ENCODE measurements around the gene ZNF747. TPM values are rescaled to one million over a fixed set of nuclear protein-coding genes. Genes with fewer than 3 reads are reported as not detected.
"Not testable (repeated sequence)": the region's sequence is repeated elsewhere in the genome, so short reads cannot be mapped to it uniquely, and the experiment has no call there.

ZNF747 gene
- total and polyA plus RNA-seq, 3 experiments from 2014 or later = 8.4 to 17.0 (median 13.5) TPM

DNA sequence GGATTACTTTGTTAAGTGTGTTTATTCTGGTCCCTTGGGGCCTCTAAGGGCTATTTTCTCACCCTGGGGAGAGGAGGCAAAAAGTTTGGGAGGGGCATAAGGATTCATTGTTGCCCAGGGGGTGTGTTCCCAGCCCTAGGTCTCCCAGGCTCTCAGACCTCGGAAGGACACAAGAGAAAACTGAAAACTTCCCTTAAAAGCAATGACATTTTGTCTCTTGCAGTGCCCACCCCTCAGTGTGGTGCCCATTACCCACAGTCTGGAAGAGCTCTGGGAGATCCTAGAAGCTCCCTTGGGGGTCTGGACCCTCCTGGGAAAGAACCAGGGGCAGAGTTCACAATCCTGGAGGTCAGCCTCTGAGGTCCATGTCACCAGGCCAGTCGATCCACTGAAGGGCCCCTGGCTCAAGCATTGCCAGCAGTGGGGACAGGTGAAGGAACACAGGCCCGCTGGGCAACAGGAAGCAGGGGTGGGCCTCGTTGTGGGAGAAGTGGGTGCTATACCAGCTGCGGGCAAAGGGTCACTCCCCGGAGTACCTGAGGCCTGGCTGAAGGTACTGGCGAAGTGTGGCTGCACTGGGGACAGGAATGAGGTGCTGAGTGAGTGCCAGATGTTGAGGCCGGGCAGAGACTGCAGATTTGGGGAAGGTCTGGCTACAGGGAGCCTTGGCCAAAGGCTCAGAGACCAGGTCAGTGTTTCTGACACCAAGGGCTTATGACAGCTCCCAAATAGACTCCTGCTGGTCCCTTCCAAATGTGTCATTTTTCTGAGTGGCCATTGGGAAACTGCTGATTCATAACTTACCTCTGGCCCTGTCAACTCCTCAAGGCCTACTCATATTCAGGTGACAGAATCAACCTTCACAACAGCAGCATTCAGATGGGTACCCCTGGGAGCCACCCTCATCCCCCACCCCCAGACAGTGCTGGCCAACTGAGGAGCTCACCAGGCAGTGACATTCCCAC lies 4.6 kb upstream of the ZNF747 start:
- Mint-ChIP-seq H3K4me3 (no peak overlapping the region), H3K36me3 (peaks cover 0 to 18% (median 0%) of the 10 kb centered on the region in 3 donors), H3K27ac (peak overlapping the region in 1 of 8 donors; percentile 77), H3K9me3 (no peaks in the 10 kb centered on the region), H3K27me3 (no peaks in the 10 kb centered on the region), H3K4me1 (peaks cover 18 to 29% (median 21%) of the 10 kb centered on the region in 3 donors)
- H3K36me3 ChIP-seq (ENCODE audit: insufficient read depth, low read length) = peaks cover 4% of the 10 kb centered on the region
- no peaks in the 10 kb centered on the region for H3K9me3 ChIP-seq (ENCODE audit: low read length)
- POLR2A ChIA-PET = interaction anchor here (1.0 kb wide), 1 partner anchor 24 kb away, joined by 3 read pairs; no protein-coding TSS in a partner anchor
- H3K27ac ChIP-seq (ENCODE audit: low read depth, low read length) = peak overlapping the region; percentile 9
- no peak overlapping the region for H3K4me3 ChIP-seq (ENCODE audit: low read length)
- no peaks in the 10 kb centered on the region for H3K27me3 ChIP-seq (ENCODE audit: insufficient read depth, low read length, poor library complexity, severe bottlenecking)
- DNase-seq = no peak
- H3K4me1 ChIP-seq (ENCODE audit: insufficient read depth, low read length) = peaks cover 17% of the 10 kb centered on the region
- CTCF ChIA-PET = interaction anchor here (0.5 to 2.1 kb wide), 2 partner anchors 18 to 724 kb away, joined by 3 to 7 read pairs; partner anchors contain the start of gene ZNF764

- not testable (repeated sequence) for H3K27me3 ChIP-seq (ENCODE audit: insufficient read depth, low read length, poor library complexity, severe bottlenecking); H3K36me3 ChIP-seq (ENCODE audit: insufficient read depth, low read length); DNase-seq; H3K9me3 ChIP-seq (ENCODE audit: low read length); H3K9me3 Mint-ChIP-seq; H3K4me3 ChIP-seq (ENCODE audit: low read length); H3K27me3 Mint-ChIP-seq
- Mint-ChIP-seq H3K4me1 (peaks cover 18 to 39% (median 25%) of the 10 kb centered on the region in 3 donors), H3K36me3 (peaks cover 0 to 30% (median 0%) of the 10 kb centered on the region in 3 donors), H3K27ac (peak overlapping the region; percentile 92 to 99 (median 98)), H3K4me3 (peak overlapping the region; percentile 25 to 98 (median 91))
- Histone ChIP-seq H3K27ac (ENCODE audit: low read depth, low read length) (peak overlapping the region; percentile 91), H3K4me1 (ENCODE audit: insufficient read depth, low read length) (peaks cover 20% of the 10 kb centered on the region)
- ChIA-PET POLR2A (interaction anchor here (1.3 to 4.3 kb wide), 4 partner anchors 15 to 74 kb away, joined by 3 to 71 read pairs (median 27); partner anchors contain the start of genes ZNF688 and ZNF764), CTCF (interaction anchor here (0.8 to 6.2 kb wide), 19 partner anchors 9 to 450 kb away, joined by 3 to 69 read pairs (median 7); partner anchors contain the start of genes DCTPP1, FBRS, ZNF688 and ZNF689)
Measured at GRCh38 chr16:30536391-30537024, 1.9 kb upstream of the ZNF747 start.

DNA sequence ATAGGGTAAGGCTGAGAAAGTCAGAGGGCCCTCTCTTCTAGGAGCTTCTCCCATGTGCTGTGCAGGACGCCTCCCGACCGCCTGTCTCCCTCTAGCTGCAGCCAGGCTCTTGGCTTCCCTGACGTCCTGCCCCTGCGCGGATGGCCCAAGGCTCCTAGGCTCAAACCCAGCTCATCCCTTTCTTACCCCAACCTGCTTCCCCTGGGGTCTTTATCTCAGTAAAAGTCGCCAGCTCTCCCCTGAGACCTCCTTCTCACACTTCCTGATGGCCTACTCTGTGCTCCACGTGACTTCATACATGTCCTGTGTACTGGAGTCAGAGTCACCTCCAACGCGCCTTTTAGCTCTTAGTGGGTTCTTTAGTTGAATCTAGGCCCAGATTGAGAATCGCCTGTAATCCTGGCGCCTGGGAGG lies 1.1 kb upstream of the ZNF747 start:
- H3K27me3 Mint-ChIP-seq = no peaks in the 10 kb centered on the region
- H3K27ac ChIP-seq (ENCODE audit: low read depth, low read length) = peak overlapping the region; percentile 91
- DNase-seq = peak; percentile 34 to 75 (median 41)
- peak overlapping the region; percentile 98 for H3K4me3 ChIP-seq (ENCODE audit: low read length)
- H3K4me1 ChIP-seq (ENCODE audit: insufficient read depth, low read length) = peaks cover 20% of the 10 kb centered on the region
- POLR2A ChIA-PET = interaction anchor here (0.5 to 4.3 kb wide), 14 partner anchors 9 to 165 kb away, joined by 3 to 71 read pairs (median 6); partner anchors contain the start of genes DCTPP1, FBRS, PRR14 and TBC1D10B
- peaks cover 4% of the 10 kb centered on the region for H3K36me3 ChIP-seq (ENCODE audit: insufficient read depth, low read length)
- CTCF ChIA-PET = interaction anchor here (0.6 to 6.2 kb wide), 31 partner anchors 9 to 449 kb away, joined by 3 to 69 read pairs (median 5); partner anchors contain the start of genes DCTPP1, FBRS, ZNF688 and ZNF689
- H3K4me1 Mint-ChIP-seq = peaks cover 18 to 39% (median 25%) of the 10 kb centered on the region in 3 donors
- no peaks in the 10 kb centered on the region for H3K9me3 ChIP-seq (ENCODE audit: low read length)
- H3K27ac Mint-ChIP-seq = peak overlapping the region; percentile 92 to 99 (median 98)
- H3K36me3 Mint-ChIP-seq = peaks cover 0 to 37% (median 0%) of the 10 kb centered on the region in 3 donors
- no peaks in the 10 kb centered on the region for H3K9me3 Mint-ChIP-seq
- H3K27me3 ChIP-seq (ENCODE audit: insufficient read depth, low read length, poor library complexity, severe bottlenecking) = no peaks in the 10 kb centered on the region
- peak overlapping the region; percentile 89 to 98 (median 92) for H3K4me3 Mint-ChIP-seq

DNA sequence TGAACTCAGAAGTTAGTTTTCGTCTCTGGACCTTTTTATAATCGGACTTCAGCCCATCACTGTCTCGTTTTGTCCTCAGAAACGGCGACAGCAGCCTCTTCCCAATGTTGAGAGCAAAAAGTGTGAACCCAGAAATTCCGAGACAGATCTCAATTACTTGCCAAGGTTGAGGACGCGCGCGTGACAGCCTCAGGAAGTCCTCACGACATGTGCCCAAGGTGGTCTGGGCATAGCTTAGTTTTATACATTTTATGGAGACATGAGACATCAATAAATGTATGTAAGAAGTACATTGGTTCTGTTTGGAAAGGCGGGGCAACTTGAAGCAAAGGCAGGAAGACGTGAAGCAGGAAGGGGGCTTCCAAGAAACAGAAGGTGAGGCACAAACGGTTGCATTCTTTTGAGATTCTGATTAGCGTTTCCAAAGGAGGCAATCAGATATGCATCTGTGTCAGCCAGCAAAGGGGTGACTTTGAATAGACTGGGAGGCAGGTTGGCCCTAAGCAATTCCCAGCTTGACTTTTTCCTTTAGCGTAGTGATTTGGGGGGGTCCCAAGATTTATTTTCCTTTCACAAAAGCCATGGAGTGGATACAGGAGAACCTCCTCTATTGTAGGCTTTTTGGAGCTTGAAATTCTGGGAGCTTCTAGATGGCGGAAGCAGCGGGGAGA lies 583 bp upstream of the ZNF747 start:
- Histone ChIP-seq H3K9me3 (ENCODE audit: low read length) (no peaks in the 10 kb centered on the region), H3K36me3 (ENCODE audit: insufficient read depth, low read length) (peaks cover 4% of the 10 kb centered on the region), H3K27me3 (ENCODE audit: insufficient read depth, low read length, poor library complexity, severe bottlenecking) (no peaks in the 10 kb centered on the region), H3K4me1 (ENCODE audit: insufficient read depth, low read length) (peaks cover 20% of the 10 kb centered on the region), H3K4me3 (ENCODE audit: low read length) (peak overlapping the region; percentile 98), H3K27ac (ENCODE audit: low read depth, low read length) (peak overlapping the region; percentile 91)
- DNase-seq = peak in 1 of 5 donors; percentile 12
- no peaks in the 10 kb centered on the region for H3K27me3 Mint-ChIP-seq
- ChIA-PET CTCF (interaction anchor here (0.6 to 6.2 kb wide), 33 partner anchors 8 to 448 kb away, joined by 3 to 69 read pairs (median 5); partner anchors contain the start of genes DCTPP1, FBRS, ZNF688 and ZNF689), POLR2A (interaction anchor here (0.5 to 4.3 kb wide), 18 partner anchors 8 to 165 kb away, joined by 3 to 71 read pairs (median 5); partner anchors contain the start of genes DCTPP1, FBRS, PRR14 and TBC1D10B)
- peaks cover 18 to 39% (median 25%) of the 10 kb centered on the region in 3 donors for H3K4me1 Mint-ChIP-seq
- peak overlapping the region; percentile 92 to 99 (median 98) for H3K27ac Mint-ChIP-seq
- no peaks in the 10 kb centered on the region for H3K9me3 Mint-ChIP-seq
- H3K4me3 Mint-ChIP-seq = peak overlapping the region; percentile 89 to 98 (median 92)
- H3K36me3 Mint-ChIP-seq = peaks cover 0 to 40% (median 0%) of the 10 kb centered on the region in 3 donors

DNA sequence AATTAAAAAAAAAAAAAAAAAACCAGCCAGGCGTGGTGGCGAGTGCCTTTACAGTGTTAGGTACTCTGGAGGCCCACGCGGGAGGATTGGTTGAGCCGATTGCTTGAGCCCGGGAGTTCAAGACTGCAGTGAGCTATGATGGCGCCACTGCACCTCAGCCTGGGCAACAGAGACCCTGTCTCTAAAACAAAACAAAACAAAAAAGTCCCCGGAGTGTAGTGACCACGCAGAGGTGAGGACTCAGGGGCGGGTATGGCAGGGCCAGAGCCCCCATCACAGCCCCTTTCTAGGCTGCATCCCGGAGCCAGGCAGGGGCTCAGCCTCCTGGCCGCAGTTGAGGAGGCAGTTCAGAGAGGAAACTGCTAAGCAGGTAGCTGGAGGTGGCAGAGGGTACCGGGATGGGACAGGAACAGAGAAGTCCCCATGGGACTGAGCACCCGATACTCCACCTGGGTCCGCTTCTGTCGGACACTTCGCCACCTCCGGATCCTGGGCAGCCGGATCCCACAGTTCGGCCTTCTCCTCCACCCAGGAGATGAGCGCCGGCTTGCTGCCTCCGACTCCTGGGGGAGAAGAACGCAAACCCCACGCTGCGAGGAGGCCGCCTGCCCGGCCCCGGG lies 800 bp downstream of the ZNF747 start:
- ChIA-PET POLR2A (interaction anchor here (0.6 to 4.3 kb wide), 10 partner anchors 10 to 447 kb away, joined by 3 to 71 read pairs (median 8); partner anchors contain the start of genes FBRS, ZNF688 and ZNF764), CTCF (interaction anchor here (1.2 to 6.2 kb wide), 10 partner anchors 9 to 103 kb away, joined by 4 to 69 read pairs (median 21); partner anchors contain the start of genes DCTPP1, ZNF688 and ZNF764)
- H3K27me3 Mint-ChIP-seq = no peaks in the 10 kb centered on the region
- no peak for DNase-seq
- peaks cover 0 to 37% (median 0%) of the 10 kb centered on the region in 3 donors for H3K36me3 Mint-ChIP-seq
- Histone ChIP-seq H3K27me3 (ENCODE audit: insufficient read depth, low read length, poor library complexity, severe bottlenecking) (no peaks in the 10 kb centered on the region), H3K4me1 (ENCODE audit: insufficient read depth, low read length) (peaks cover 21% of the 10 kb centered on the region), H3K9me3 (ENCODE audit: low read length) (no peaks in the 10 kb centered on the region), H3K36me3 (ENCODE audit: insufficient read depth, low read length) (no peaks in the 10 kb centered on the region), H3K27ac (ENCODE audit: low read depth, low read length) (peak overlapping the region; percentile 91), H3K4me3 (ENCODE audit: low read length) (peak overlapping the region; percentile 98)
- H3K4me3 Mint-ChIP-seq = peak overlapping the region; percentile 89 to 98 (median 91)
- H3K4me1 Mint-ChIP-seq = peaks cover 19 to 39% (median 25%) of the 10 kb centered on the region in 3 donors
- H3K9me3 Mint-ChIP-seq = no peaks in the 10 kb centered on the region
- peak overlapping the region; percentile 62 to 94 (median 90) for H3K27ac Mint-ChIP-seq

DNA sequence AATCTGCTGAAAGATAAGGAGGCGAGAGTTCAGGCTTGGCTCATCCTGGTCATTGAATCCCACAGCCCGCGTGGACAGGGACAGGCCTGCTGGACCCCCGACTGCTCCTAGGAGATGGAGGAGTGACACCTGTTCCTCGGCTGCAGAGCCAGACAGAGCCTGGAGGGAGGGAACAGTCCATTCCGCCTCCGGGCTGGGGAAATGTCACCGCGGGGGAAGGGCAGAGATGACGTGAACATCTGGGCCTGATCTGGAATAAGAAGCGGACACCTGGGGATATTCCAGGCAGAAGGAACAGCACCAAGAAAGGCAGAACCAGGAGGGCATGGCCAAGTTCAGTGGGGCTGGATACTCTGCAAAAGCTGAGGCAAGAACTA lies 1.5 kb downstream of the ZNF747 start:
- Mint-ChIP-seq H3K4me1 (peaks cover 24 to 43% (median 29%) of the 10 kb centered on the region in 3 donors), H3K27me3 (no peaks in the 10 kb centered on the region), H3K4me3 (peak overlapping the region; percentile 69 to 98 (median 78)), H3K27ac (peak overlapping the region in 6 of 8 donors; percentile 9 to 87 (median 71)), H3K9me3 (no peaks in the 10 kb centered on the region), H3K36me3 (peaks cover 0 to 37% (median 0%) of the 10 kb centered on the region in 3 donors)
- Histone ChIP-seq H3K4me1 (ENCODE audit: insufficient read depth, low read length) (peaks cover 25% of the 10 kb centered on the region), H3K27ac (ENCODE audit: low read depth, low read length) (no peak overlapping the region), H3K27me3 (ENCODE audit: insufficient read depth, low read length, poor library complexity, severe bottlenecking) (no peaks in the 10 kb centered on the region), H3K9me3 (ENCODE audit: low read length) (no peaks in the 10 kb centered on the region), H3K4me3 (ENCODE audit: low read length) (no peak overlapping the region), H3K36me3 (ENCODE audit: insufficient read depth, low read length) (no peaks in the 10 kb centered on the region)
- POLR2A ChIA-PET = interaction anchor here (0.6 to 4.3 kb wide), 4 partner anchors 9 to 446 kb away, joined by 3 to 71 read pairs (median 26); partner anchors contain the start of genes ZNF688 and ZNF764
- DNase-seq = no peak
- CTCF ChIA-PET = interaction anchor here (3.8 to 6.2 kb wide), 3 partner anchors 25 to 102 kb away, joined by 33 to 69 read pairs (median 39); partner anchors contain the start of genes DCTPP1 and ZNF764

All from CD8-positive, alpha-beta memory T cell (primary cell).